HCT116 (cell line): ENCODE results near the gene ATXN7L1. TPM values are rescaled to one million over a fixed set of nuclear protein-coding genes. Genes with fewer than 3 reads are reported as not detected.

Experiments
- ATAC-seq: fragments of 200-7000 bp; cut with Tn5 transposase; 2 replicates; pipeline ENCODE4 v1.9.1; 2020; ENCODE audit warnings: mild to moderate bottlenecking, moderate library complexity
- BruUV-seq: library from RNA; stranded (reverse); fragments of 400-500 nt; replicated peaks from 2 replicates; lab custom pipeline; 2021; lab: Mats Ljungman, UMichigan
- CTCF ChIA-PET: fragments of 300-600 bp; sonication (Branson Sonifier 250); formaldehyde crosslinking; loops from one replicate; lab custom pipeline; 2021; ENCODE audit warnings: antibody characterized with exemption; lab: Charles Lee
- POLR2A ChIA-PET: fragments of 300-600, 350-600 bp; sonication (Branson Sonifier 250); formaldehyde crosslinking; loops from one replicate; lab custom pipeline; 2021; ENCODE audit warnings: antibody characterized with exemption; lab: Charles Lee
- RAD21 ChIA-PET, 2 experiments: fragments of 300-600 bp; sonication (Branson Sonifier 250); formaldehyde crosslinking; loops; one replicate each; lab custom pipeline; 2023; ENCODE audit warnings: low total read pairs in 2 of 2; ENCODE audit not compliant: uncharacterized antibody in 2 of 2, unreplicated experiment in 2 of 2, low non-redundant PET in 1 of 2; lab: Charles Lee
- DNase-seq: peaks from one replicate; pipeline ENCODE4 v3.0.0-alpha.2; 2010; ENCODE audit warnings: low read depth, low spot score
- H2AFZ ChIP-seq: fragments of 200-600 bp; shearing (Covaris generic), sonication (generic); 2 replicates; pipeline ENCODE4 v1.6.1; 2017; ENCODE audit warnings: low read depth, mixed run types, mixed read lengths, antibody characterized with exemption, low read length; ENCODE audit not compliant: poor library complexity, severe bottlenecking
- H3K27ac ChIP-seq: 2 replicates; pipeline ENCODE4 v1.5.1; 2012; ENCODE audit warnings: low read depth, low read length
- H3K27me3 ChIP-seq: fragments of 200-600 bp; sonication (generic); 2 replicates; pipeline ENCODE4 v1.6.1; 2016; ENCODE audit warnings: mixed run types, low read length, mixed read lengths; ENCODE audit not compliant: insufficient read depth
- H3K36me3 ChIP-seq, 2 experiments: fragments of 200-500 bp in 1 of 2; fragments of 200-600 bp in 1 of 2; sonication (Bioruptor generic) in 1 of 2; sonication (generic) in 1 of 2; 2 replicates each; pipeline versions ENCODE4 v1.5.1 to v1.6.1; 2014 to 2016; ENCODE audit warnings: low read length in 2 of 2, inconsistent platforms in 1 of 2, mixed read lengths in 1 of 2, mixed run types in 1 of 2; ENCODE audit not compliant: insufficient read depth in 2 of 2, control insufficient read depth in 1 of 2
- H3K4me1 ChIP-seq, 2 experiments: fragments of 200-600 bp in 1 of 2; sonication (generic) in 1 of 2; 2 replicates each; pipeline versions ENCODE4 v1.5.1 to v1.6.1; 2012 to 2017; ENCODE audit warnings: low read length in 2 of 2, inconsistent platforms in 1 of 2, mild to moderate bottlenecking in 1 of 2, mixed read lengths in 1 of 2, mixed run types in 1 of 2, moderate library complexity in 1 of 2; ENCODE audit not compliant: insufficient read depth in 2 of 2, control insufficient read depth in 1 of 2
- H3K4me2 ChIP-seq: fragments of 200-600 bp; sonication (generic); 2 replicates; pipeline ENCODE4 v1.6.1; 2017; ENCODE audit warnings: mixed run types, low read length, mixed read lengths
- H3K4me3 ChIP-seq, 2 experiments: fragments of 200-600 bp in 1 of 2; sonication (generic) in 1 of 2; replicated peaks in 1 of 2; 2 replicates each; pipeline ENCODE4 v1.5.1; 2011 to 2016; ENCODE audit warnings: low read length in 2 of 2, control low read depth in 1 of 2, low read depth in 1 of 2, mild to moderate bottlenecking in 1 of 2, mixed read lengths in 1 of 2, mixed run types in 1 of 2
- H3K79me2 ChIP-seq: fragments of 200-600 bp; sonication (generic); 2 replicates; pipeline ENCODE4 v1.6.1; 2017; ENCODE audit warnings: mild to moderate bottlenecking, mixed run types, low read length, moderate library complexity, mixed read lengths; ENCODE audit not compliant: insufficient read depth
- H3K9ac ChIP-seq: fragments of 200-600 bp; sonication (generic); 2 replicates; pipeline ENCODE4 v1.6.1; 2016; ENCODE audit warnings: low read length, mixed read lengths
- H3K9me2 ChIP-seq: fragments of 200-600 bp; sonication (generic), shearing (Covaris generic); 2 replicates; pipeline ENCODE4 v1.6.1; 2017; ENCODE audit warnings: mixed run types, mild to moderate bottlenecking, moderate library complexity; ENCODE audit not compliant: insufficient read depth
- H3K9me3 ChIP-seq, 2 experiments: fragments of 200-500 bp in 1 of 2; fragments of 200-600 bp in 1 of 2; sonication (Bioruptor generic) in 1 of 2; sonication (generic) in 1 of 2; 2 replicates each; pipeline ENCODE4 v1.6.1; 2014 to 2017; ENCODE audit warnings: low read length in 2 of 2, mixed read lengths in 2 of 2, inconsistent platforms in 1 of 2, low read depth in 1 of 2, mild to moderate bottlenecking in 1 of 2, mixed run types in 1 of 2, moderate library complexity in 1 of 2; ENCODE audit not compliant: control insufficient read depth in 1 of 2, insufficient read depth in 1 of 2
- H4K20me1 ChIP-seq: fragments of 200-600 bp; sonication (generic), shearing (Covaris generic); 2 replicates; pipeline ENCODE4 v1.6.1; 2017; ENCODE audit warnings: mixed run types, mild to moderate bottlenecking, moderate library complexity; ENCODE audit not compliant: insufficient read depth
- CBX3 ChIP-seq: IDR thresholded peaks from 2 replicates; pipeline ENCODE4 v1.6.1; 2012; ENCODE audit warnings: low read depth
- CEBPB ChIP-seq: IDR thresholded peaks from 2 replicates; pipeline ENCODE4 v1.6.1; 2012; ENCODE audit warnings: low read depth
- CTCF ChIP-seq, 3 experiments: fragments of 200-600 bp in 1 of 3; sonication (generic) in 1 of 3; IDR thresholded peaks in 2 of 3; conservative IDR thresholded peaks in 1 of 3; 2 replicates each; pipeline ENCODE4 v1.5.1; 2012 to 2017; ENCODE audit warnings: low read depth in 2 of 3, low read length in 2 of 3, antibody characterized with exemption in 1 of 3, borderline replicate concordance in 1 of 3, control low read depth in 1 of 3, mild to moderate bottlenecking in 1 of 3, mixed read lengths in 1 of 3, mixed run types in 1 of 3, moderate library complexity in 1 of 3; ENCODE audit not compliant: insufficient read depth in 1 of 3
- EZH2 ChIP-seq: fragments of 200-600 bp; sonication (generic); IDR thresholded peaks from 2 replicates; pipeline ENCODE4 v1.6.1; 2017; ENCODE audit warnings: antibody characterized with exemption, mixed run types
- EZH2phosphoT487 ChIP-seq: fragments of 200-600 bp; IDR thresholded peaks from 2 replicates; pipeline ENCODE4 v1.6.1; 2018; ENCODE audit warnings: antibody characterized with exemption, borderline replicate concordance
- JUND ChIP-seq: IDR thresholded peaks from 2 replicates; pipeline ENCODE4 v1.6.1; 2012
- MAX ChIP-seq: IDR thresholded peaks from 2 replicates; pipeline ENCODE4 v1.6.1; 2012
- POLR2AphosphoS5 ChIP-seq: IDR thresholded peaks from 2 replicates; pipeline ENCODE4 v1.6.1; 2011; ENCODE audit warnings: mild to moderate bottlenecking, low read depth, low read length, moderate library complexity
- RAD21 ChIP-seq: IDR thresholded peaks from 2 replicates; pipeline ENCODE4 v1.6.1; 2012; ENCODE audit warnings: low read depth, mild to moderate bottlenecking
- REST ChIP-seq: IDR thresholded peaks from 2 replicates; pipeline ENCODE4 v1.6.1; 2012; ENCODE audit warnings: low read depth
- SP1 ChIP-seq: IDR thresholded peaks from 2 replicates; pipeline ENCODE4 v1.6.1; 2012; ENCODE audit warnings: low read depth
- SRF ChIP-seq: IDR thresholded peaks from 2 replicates; pipeline ENCODE4 v1.6.1; 2012; ENCODE audit warnings: low read depth
- ZBTB33 ChIP-seq: IDR thresholded peaks from 2 replicates; pipeline ENCODE4 v1.6.1; 2011; ENCODE audit warnings: mild to moderate bottlenecking, low read length, moderate library complexity; ENCODE audit not compliant: insufficient replicate concordance; ENCODE audit errors: extremely low read depth
- ZFX ChIP-seq: fragments of 450-650 bp; IDR thresholded peaks from 2 replicates; pipeline ENCODE4 v1.6.1; 2017
- intact Hi-C: fragments of 100-400 bp; cut with micrococcal nuclease; formaldehyde crosslinking; loops from 2 replicates; pipeline ENCODE4 v1.10.0; 2022
- total RNA-seq: library from RNA; stranded (reverse); gene quantifications from one replicate; pipeline ENCODE4 v1.2.1, GENCODE V29; 2021; ENCODE audit not compliant: unreplicated experiment

The ATXN7L1 gene
- total RNA-seq, 1 experiment from 2014 or later = 11.5 TPM

GRCh38 chr7:105613611-105614330 lies 262.6 kb downstream of the ATXN7L1 start (continued):
- no peak for TF ChIP-seq RAD21
- no peak for TF ChIP-seq ZBTB33
- TF ChIP-seq EZH2phosphoT487 = no peak
- TF ChIP-seq JUND = no peak

GRCh38 chr7:105612806-105613205 lies 263.6 kb downstream of the ATXN7L1 start:
- intact Hi-C loops = no loop called here
- ChIA-PET POLR2A (no interaction called here), CTCF (no interaction called here), RAD21 (no interaction called here)
- ATAC-seq (no peak), DNase-seq (no peak)
- no peak overlapping the region for H2AFZ ChIP-seq
- no peak overlapping the region for H3K27ac ChIP-seq
- H3K27me3 ChIP-seq = no peaks in the 10 kb centered on the region
- no peaks in the 10 kb centered on the region for H3K9me3 ChIP-seq
- H3K4me3 ChIP-seq = no peak overlapping the region
- H3K9me2 ChIP-seq = no peaks in the 10 kb centered on the region
- no peak overlapping the region for H3K4me2 ChIP-seq
- no peaks in the 10 kb centered on the region for H4K20me1 ChIP-seq
- H3K79me2 ChIP-seq = no peaks in the 10 kb centered on the region
- no peaks in the 10 kb centered on the region for H3K4me1 ChIP-seq
- BruUV-seq = no TSS peak
- no peak overlapping the region for H3K9ac ChIP-seq
- H3K36me3 ChIP-seq = no peaks in the 10 kb centered on the region
- no peak for TF ChIP-seq SP1
- TF ChIP-seq CTCF (IDR thresholded peaks at IDR 0.05 in 2 of 3, conservative IDR thresholded peaks at IDR 0.05 in 1 of 3; ENCODE audit: borderline replicate concordance in 1 of 3, insufficient read depth in 1 of 3, low read depth in 2 of 3, low read length in 2 of 3) = no peak
- TF ChIP-seq REST = no peak
- no peak for TF ChIP-seq ZFX
- no peak for TF ChIP-seq CBX3
- TF ChIP-seq EZH2 = no peak
- no peak for TF ChIP-seq EZH2phosphoT487
- TF ChIP-seq JUND = no peak
- no peak for TF ChIP-seq ZBTB33
- no peak for TF ChIP-seq POLR2AphosphoS5
- TF ChIP-seq RAD21 = no peak
- no peak for TF ChIP-seq MAX
- no peak for TF ChIP-seq SRF
- no peak for TF ChIP-seq CEBPB
